Measurements from ENCODE around the gene TENM3. TPM values are rescaled to one million over a fixed set of nuclear protein-coding genes. Genes with fewer than 3 reads are reported as not detected.

Gene TENM3
- total and polyA plus RNA-seq, 7 experiments from 2014 or later: not detected

- Mint-ChIP-seq H3K36me3 (no peaks in the 10 kb centered on the region), H3K27ac (no peak overlapping the region), H3K4me3 (no peak overlapping the region), H3K4me1 (no peaks in the 10 kb centered on the region), H3K27me3 (peaks cover 0 to 11% (median 5%) of the 10 kb centered on the region in 5 donors), H3K9me3 (no peaks in the 10 kb centered on the region)
- no peak for DNase-seq
- Histone ChIP-seq H3K9me3 (ENCODE audit: control insufficient read depth in 2 of 3, low read length in 3 of 3) (no peaks in the 10 kb centered on the region), H3K4me1 (ENCODE audit: control insufficient read depth in 2 of 2, insufficient read depth in 2 of 2, low read length in 2 of 2) (no peaks in the 10 kb centered on the region), H3K27ac (ENCODE audit: low read depth, low read length) (no peak overlapping the region), H3K36me3 (ENCODE audit: control insufficient read depth in 2 of 3, insufficient read depth in 3 of 3, low read length in 3 of 3) (no peaks in the 10 kb centered on the region), H3K4me3 (ENCODE audit: low read length) (no peak overlapping the region), H3K27me3 (ENCODE audit: control insufficient read depth in 2 of 2, insufficient read depth in 2 of 2, low read length in 2 of 2) (no peaks in the 10 kb centered on the region)
- ChIA-PET CTCF (no interaction called here), POLR2A (no interaction called here)
- intact Hi-C loops (cut with micrococcal nuclease): no loop called here
- ATAC-seq: no peak
These were observed 527.2 kb downstream of the TENM3 start for GRCh38 chr4:182770259-182770995.

GRCh38 chr4:182770996-182771514 is 527.9 kb downstream of the TENM3 start:
- no peak overlapping the region for H3K27ac Mint-ChIP-seq
- H3K27ac ChIP-seq (ENCODE audit: low read depth, low read length): no peak overlapping the region
- no peak for ATAC-seq
- no peaks in the 10 kb centered on the region for H3K36me3 ChIP-seq (ENCODE audit: control insufficient read depth in 2 of 3, insufficient read depth in 3 of 3, low read length in 3 of 3)
- intact Hi-C loops (cut with micrococcal nuclease): no loop called here
- no peaks in the 10 kb centered on the region for H3K9me3 Mint-ChIP-seq
- H3K9me3 ChIP-seq (ENCODE audit: control insufficient read depth in 2 of 3, low read length in 3 of 3): no peaks in the 10 kb centered on the region
- no peaks in the 10 kb centered on the region for H3K27me3 ChIP-seq (ENCODE audit: control insufficient read depth in 2 of 2, insufficient read depth in 2 of 2, low read length in 2 of 2)
- H3K36me3 Mint-ChIP-seq: no peaks in the 10 kb centered on the region
- no peak for DNase-seq
- no peak overlapping the region for H3K4me3 ChIP-seq (ENCODE audit: low read length)
- no peaks in the 10 kb centered on the region for H3K4me1 Mint-ChIP-seq
- CTCF ChIA-PET: no interaction called here
- POLR2A ChIA-PET: no interaction called here
- H3K4me1 ChIP-seq (ENCODE audit: control insufficient read depth in 2 of 2, insufficient read depth in 2 of 2, low read length in 2 of 2): no peaks in the 10 kb centered on the region
- no peak overlapping the region for H3K4me3 Mint-ChIP-seq
- H3K27me3 Mint-ChIP-seq: peaks cover 0 to 11% (median 3%) of the 10 kb centered on the region in 5 donors

GRCh38 chr4:182775075-182775474 is 531.9 kb downstream of the TENM3 start:
- intact Hi-C loops (cut with micrococcal nuclease): no loop called here
- POLR2A ChIA-PET: no interaction called here
- no peak for ATAC-seq
- DNase-seq: no peak
- Histone ChIP-seq H3K36me3 (ENCODE audit: control insufficient read depth in 2 of 3, insufficient read depth in 3 of 3, low read length in 3 of 3) (no peaks in the 10 kb centered on the region), H3K4me3 (ENCODE audit: low read length) (no peak overlapping the region), H3K27me3 (ENCODE audit: control insufficient read depth in 2 of 2, insufficient read depth in 2 of 2, low read length in 2 of 2) (no peaks in the 10 kb centered on the region), H3K9me3 (ENCODE audit: control insufficient read depth in 2 of 3, low read length in 3 of 3) (no peaks in the 10 kb centered on the region), H3K27ac (ENCODE audit: low read depth, low read length) (no peak overlapping the region), H3K4me1 (ENCODE audit: control insufficient read depth in 2 of 2, insufficient read depth in 2 of 2, low read length in 2 of 2) (no peaks in the 10 kb centered on the region)
- H3K4me3 Mint-ChIP-seq: no peak overlapping the region
- H3K27ac Mint-ChIP-seq: no peak overlapping the region
- no peaks in the 10 kb centered on the region for H3K4me1 Mint-ChIP-seq
- no peaks in the 10 kb centered on the region for H3K36me3 Mint-ChIP-seq
- CTCF ChIA-PET: no interaction called here
- peaks cover 0 to 1% (median 0%) of the 10 kb centered on the region in 11 donors for H3K9me3 Mint-ChIP-seq
- H3K27me3 Mint-ChIP-seq: peaks cover 0 to 5% (median 3%) of the 10 kb centered on the region in 5 donors

- Mint-ChIP-seq H3K36me3 (no peaks in the 10 kb centered on the region), H3K4me3 (no peak overlapping the region), H3K27ac (no peak overlapping the region), H3K4me1 (no peaks in the 10 kb centered on the region), H3K27me3 (peaks cover 0 to 5% (median 3%) of the 10 kb centered on the region in 5 donors), H3K9me3 (peaks cover 0 to 1% (median 0%) of the 10 kb centered on the region in 11 donors)
- Histone ChIP-seq H3K36me3 (ENCODE audit: control insufficient read depth in 2 of 3, insufficient read depth in 3 of 3, low read length in 3 of 3) (no peaks in the 10 kb centered on the region), H3K27ac (ENCODE audit: low read depth, low read length) (no peak overlapping the region), H3K4me1 (ENCODE audit: control insufficient read depth in 2 of 2, insufficient read depth in 2 of 2, low read length in 2 of 2) (no peaks in the 10 kb centered on the region), H3K4me3 (ENCODE audit: low read length) (no peak overlapping the region), H3K27me3 (ENCODE audit: control insufficient read depth in 2 of 2, insufficient read depth in 2 of 2, low read length in 2 of 2) (no peaks in the 10 kb centered on the region), H3K9me3 (ENCODE audit: control insufficient read depth in 2 of 3, low read length in 3 of 3) (no peaks in the 10 kb centered on the region)
- CTCF ChIA-PET: no interaction called here
- ATAC-seq (no peak), DNase-seq (no peak)
- intact Hi-C loops (cut with micrococcal nuclease): no loop called here
- POLR2A ChIA-PET: no interaction called here
These were observed 533.3 kb downstream of the TENM3 start for GRCh38 chr4:182776376-182777105.

- Mint-ChIP-seq H3K27ac (no peak overlapping the region), H3K4me1 (no peaks in the 10 kb centered on the region), H3K36me3 (no peaks in the 10 kb centered on the region), H3K27me3 (peaks cover 0 to 5% (median 3%) of the 10 kb centered on the region in 5 donors), H3K9me3 (peaks cover 0 to 1% (median 0%) of the 10 kb centered on the region in 11 donors), H3K4me3 (no peak overlapping the region)
- no peaks in the 10 kb centered on the region for H3K27me3 ChIP-seq (ENCODE audit: control insufficient read depth in 2 of 2, insufficient read depth in 2 of 2, low read length in 2 of 2)
- DNase-seq (no peak), ATAC-seq (no peak)
- H3K4me3 ChIP-seq (ENCODE audit: low read length): no peak overlapping the region
- ChIA-PET POLR2A (no interaction called here), CTCF (no interaction called here)
- no peaks in the 10 kb centered on the region for H3K36me3 ChIP-seq (ENCODE audit: control insufficient read depth in 2 of 3, insufficient read depth in 3 of 3, low read length in 3 of 3)
- H3K9me3 ChIP-seq (ENCODE audit: control insufficient read depth in 2 of 3, low read length in 3 of 3): no peaks in the 10 kb centered on the region
- no peak overlapping the region for H3K27ac ChIP-seq (ENCODE audit: low read depth, low read length)
- intact Hi-C loops (cut with micrococcal nuclease): no loop called here
- no peaks in the 10 kb centered on the region for H3K4me1 ChIP-seq (ENCODE audit: control insufficient read depth in 2 of 2, insufficient read depth in 2 of 2, low read length in 2 of 2)
These were observed 535.2 kb downstream of the TENM3 start for GRCh38 chr4:182778222-182778982.

GRCh38 chr4:182786991-182787390 is 543.8 kb downstream of the TENM3 start:
- H3K27me3 ChIP-seq (ENCODE audit: control insufficient read depth in 2 of 2, insufficient read depth in 2 of 2, low read length in 2 of 2): no peaks in the 10 kb centered on the region
- Mint-ChIP-seq H3K27me3 (peaks cover 0 to 23% (median 9%) of the 10 kb centered on the region in 5 donors), H3K4me1 (no peaks in the 10 kb centered on the region), H3K27ac (no peak overlapping the region), H3K9me3 (peaks cover 0 to 2% (median 0%) of the 10 kb centered on the region in 11 donors), H3K36me3 (no peaks in the 10 kb centered on the region), H3K4me3 (no peak overlapping the region)
- CTCF ChIA-PET: no interaction called here
- H3K9me3 ChIP-seq (ENCODE audit: control insufficient read depth in 2 of 3, low read length in 3 of 3): no peaks in the 10 kb centered on the region
- no peaks in the 10 kb centered on the region for H3K4me1 ChIP-seq (ENCODE audit: control insufficient read depth in 2 of 2, insufficient read depth in 2 of 2, low read length in 2 of 2)
- no peak overlapping the region for H3K27ac ChIP-seq (ENCODE audit: low read depth, low read length)
- H3K36me3 ChIP-seq (ENCODE audit: control insufficient read depth in 2 of 3, insufficient read depth in 3 of 3, low read length in 3 of 3): no peaks in the 10 kb centered on the region
- ATAC-seq (no peak), DNase-seq (no peak)
- no peak overlapping the region for H3K4me3 ChIP-seq (ENCODE audit: low read length)
- POLR2A ChIA-PET: no interaction called here
- intact Hi-C loops (cut with micrococcal nuclease): no loop called here
